ENCODE results near the gene AGR2.

The AGR2 gene

DNA sequence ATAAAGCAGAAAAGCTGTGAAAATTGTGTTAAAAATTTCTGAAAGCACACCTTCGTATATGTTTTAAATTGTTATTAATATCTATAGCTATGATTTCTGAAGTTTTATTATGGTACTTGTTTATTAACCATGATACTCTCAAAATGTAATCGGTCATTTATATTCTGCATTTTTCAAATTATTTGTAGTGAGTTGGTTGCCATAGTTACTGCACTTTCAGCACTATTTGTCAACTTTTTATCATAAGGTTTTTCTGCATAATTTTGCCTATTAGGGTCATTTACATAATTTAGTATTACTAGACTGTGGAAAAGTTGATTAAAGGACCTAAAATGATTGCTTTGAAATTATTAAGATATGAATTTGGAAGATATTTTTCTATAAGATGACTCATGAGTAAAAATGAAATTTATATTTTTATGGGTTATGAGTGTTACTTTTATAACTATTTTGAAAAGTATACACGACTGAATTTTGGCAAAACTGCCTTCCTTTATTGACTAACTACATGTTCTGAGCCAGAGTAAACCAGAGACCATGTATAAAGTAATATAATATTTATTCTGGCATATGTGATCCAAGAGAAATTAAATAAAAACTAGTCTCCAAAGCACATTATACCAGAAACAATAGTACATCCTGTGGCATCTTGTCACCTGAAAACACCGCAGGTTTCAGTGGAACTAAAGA is 7.9 kb upstream of the AGR2 start:
- DNase-seq, result no peak

- DNase-seq, result no peak
Measured at GRCh38 chr7:16811551-16811950, 6.8 kb upstream of the AGR2 start.

- DNase-seq, result no peak
Measured at GRCh38 chr7:16810573-16810972, 5.8 kb upstream of the AGR2 start.

DNA sequence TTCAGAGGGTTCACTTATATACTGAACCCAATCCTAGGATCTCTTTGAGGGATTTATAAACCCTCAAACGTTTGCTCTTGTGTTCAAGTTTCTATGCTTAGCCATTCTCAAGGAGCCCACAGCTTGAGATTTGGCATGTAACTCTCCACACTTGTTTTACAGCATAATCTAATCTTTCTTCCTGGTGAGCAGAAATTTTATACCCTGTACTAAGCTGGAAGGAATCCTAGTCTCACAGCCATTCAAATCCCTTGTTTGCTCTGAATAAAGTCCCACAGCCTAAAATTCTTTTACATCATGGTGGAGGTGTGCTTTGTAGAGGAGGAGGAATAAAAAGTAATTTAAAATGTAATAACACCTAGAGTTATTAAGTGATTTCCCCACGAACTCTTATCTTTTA is 5.3 kb upstream of the AGR2 start:
- no peak for DNase-seq

DNA sequence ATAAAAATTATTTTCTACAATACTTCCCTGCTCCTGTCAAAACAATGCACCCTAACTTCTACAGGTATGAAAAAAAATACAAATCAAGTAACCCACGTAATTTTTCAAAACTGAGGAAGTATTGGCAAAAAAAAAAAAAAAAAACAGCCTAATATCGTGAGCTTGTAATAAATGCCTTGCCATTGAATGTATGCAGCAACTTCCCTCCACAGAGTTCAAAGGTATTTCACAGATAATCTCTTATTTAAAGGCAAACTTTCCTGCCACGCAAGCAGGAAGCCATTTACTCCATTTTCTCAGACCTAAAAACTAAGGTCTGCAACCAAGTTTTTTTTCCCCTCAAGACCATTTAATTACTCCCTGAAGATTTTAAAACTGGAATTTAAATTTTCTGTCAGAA is 642 bp upstream of the AGR2 start:
- no peak for DNase-seq

DNA sequence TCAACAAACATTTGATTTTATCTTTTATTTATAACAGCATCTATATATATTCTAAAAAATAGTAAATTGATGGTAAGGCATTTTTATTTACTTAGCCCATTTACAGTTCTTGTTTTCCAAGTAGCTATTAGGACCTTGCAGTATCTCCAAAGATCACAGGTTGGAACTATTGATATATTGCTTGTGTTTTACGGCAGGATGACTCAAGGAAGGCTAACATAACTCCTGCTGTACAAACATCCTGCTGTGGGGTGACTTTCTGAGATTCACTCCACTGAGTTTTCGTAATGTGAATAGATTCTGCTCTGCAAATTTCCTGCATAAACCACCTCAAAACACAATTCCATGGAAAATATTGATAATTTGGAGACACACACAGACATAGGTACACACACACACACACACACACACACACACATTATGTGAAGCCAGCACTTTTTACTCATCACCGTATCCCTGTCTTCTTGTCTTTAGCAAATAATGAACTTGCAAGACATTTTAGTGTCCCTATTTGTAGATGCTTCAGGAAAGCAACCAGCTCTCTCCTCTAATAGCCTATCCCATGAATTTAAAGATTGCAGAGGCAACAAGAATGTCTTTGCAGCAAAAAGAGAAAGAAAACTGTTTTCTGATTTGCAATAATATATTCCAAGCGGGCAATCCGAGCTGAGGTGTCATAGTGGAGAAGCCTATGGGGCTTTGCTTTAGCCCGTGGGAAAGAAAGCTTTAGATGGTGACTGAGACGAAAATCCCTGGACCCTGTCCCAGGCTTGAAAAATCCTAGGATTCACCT is 722 bp downstream of the AGR2 start:
- no peak for DNase-seq

DNA sequence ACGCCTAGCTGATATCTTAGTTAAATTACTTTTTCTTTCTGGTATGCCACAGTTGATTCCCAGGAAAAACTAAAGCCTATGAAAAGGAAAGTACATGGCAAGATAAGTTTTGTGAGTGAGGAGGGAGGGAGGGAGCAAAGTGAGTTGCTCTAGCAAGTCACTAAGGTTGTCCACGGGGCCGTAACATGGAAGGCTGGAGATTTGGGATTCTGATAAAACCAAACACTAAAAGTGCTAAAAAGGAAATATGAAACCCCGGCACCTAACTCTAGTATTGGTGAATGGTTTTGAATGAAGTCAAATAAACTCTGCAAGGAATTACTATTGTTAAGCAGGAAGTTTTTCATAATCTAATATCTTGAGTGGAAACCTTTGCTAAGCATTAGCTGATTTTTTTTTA is 1.7 kb downstream of the AGR2 start:
- DNase-seq, result no peak

GRCh38 chr7:16801579-16801978 is 3.2 kb downstream of the AGR2 start:
- DNase-seq, result no peak

DNA sequence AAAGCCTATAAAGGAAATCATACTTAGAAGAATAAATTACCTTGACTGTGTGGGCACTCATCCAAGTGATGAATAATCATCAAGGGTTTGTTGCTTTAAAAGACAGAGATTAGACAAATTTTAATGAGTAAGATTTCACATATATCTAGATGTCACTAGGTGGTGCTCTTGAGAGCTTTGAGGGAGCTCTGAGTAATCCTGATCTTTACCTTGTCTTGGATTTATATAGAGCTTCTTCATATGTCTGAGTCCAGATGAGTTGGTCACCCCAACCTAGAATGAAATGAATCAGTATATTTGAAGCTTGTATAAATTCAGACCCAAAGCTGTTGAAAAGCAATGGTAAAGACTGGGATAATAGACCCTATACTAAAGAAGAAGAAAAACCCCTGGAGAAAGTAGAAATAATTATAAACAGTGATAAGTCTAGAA is 3.7 kb downstream of the AGR2 start:
- DNase-seq, result no peak

DNA sequence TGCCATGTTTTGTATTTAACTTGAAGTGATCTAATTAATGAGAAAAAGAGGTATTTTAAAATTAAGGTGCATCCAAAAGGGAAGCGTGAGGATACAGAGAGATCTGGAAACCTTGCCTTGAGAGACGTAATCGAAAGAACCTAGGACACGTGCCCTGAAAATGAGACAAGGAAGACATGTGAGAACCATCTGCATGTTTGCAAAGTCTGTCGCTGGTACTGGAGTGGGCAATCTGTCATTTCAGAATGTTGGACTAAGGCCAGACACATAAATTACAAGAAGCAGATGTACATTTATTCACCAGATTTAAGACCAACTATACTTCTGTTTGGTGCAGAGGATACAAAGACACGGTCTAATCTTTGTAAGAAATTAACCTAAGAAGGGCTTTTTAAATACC is 9.2 kb downstream of the AGR2 start:
- DNase-seq, result no peak

DNA sequence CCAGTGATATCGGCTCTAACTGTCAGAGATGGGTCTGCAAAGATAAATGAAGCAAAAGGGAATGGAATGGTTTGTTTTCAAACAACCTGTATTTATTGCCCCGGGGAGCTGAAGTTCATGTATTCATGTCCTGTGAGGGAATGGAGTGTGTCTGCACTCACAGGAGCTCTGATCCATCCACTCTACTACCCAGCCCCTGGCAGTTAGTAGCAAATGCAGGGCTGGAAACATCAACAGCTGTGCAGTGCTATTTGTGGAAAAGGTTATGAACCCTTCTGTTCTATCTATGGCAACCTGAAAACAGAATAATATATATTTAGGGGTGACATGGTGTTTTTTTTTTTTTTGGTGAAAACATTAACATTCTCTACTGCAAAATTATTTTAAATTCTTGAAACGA is 9.8 kb downstream of the AGR2 start:
- no peak for DNase-seq

DNA sequence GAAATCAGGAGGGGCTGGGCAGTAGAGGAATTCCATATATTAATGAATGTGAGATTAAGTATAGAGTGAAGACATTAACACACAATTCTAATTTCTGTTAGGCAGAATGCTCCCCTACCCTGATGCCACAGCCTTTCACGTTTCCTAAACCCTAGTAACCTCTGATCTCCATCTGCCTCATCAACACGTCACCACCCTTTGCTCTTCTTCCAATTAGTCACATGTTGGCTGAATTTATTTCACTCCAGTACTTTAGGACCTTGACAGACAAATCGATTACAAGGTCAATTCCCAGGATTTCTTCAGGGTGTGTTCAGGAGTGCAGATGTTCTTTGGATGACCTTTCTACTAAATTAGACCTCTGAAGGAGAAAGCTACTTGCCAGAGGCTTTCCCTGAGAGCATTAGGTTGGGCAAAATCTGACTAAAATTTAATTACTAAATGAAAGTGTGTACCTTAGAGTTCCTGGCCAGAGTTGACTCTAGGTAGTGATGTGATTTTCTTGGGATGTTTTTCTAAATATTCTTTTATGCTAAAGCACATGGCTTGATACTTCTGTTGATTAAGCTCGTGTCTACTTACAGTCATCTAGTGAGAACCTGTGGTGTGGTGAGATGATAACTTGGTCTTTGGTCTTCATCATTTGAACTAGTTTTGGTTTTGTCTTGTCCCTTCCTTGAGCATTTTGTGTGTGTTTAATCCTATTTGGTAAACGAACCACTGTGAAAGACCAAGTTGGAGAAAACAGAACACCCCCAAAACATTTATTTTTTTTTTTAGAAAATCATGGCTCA is 12.7 kb downstream of the AGR2 start:
- no peak for DNase-seq

- no peak for DNase-seq
Measured at GRCh38 chr7:16791071-16791470, 13.7 kb downstream of the AGR2 start.

DNA sequence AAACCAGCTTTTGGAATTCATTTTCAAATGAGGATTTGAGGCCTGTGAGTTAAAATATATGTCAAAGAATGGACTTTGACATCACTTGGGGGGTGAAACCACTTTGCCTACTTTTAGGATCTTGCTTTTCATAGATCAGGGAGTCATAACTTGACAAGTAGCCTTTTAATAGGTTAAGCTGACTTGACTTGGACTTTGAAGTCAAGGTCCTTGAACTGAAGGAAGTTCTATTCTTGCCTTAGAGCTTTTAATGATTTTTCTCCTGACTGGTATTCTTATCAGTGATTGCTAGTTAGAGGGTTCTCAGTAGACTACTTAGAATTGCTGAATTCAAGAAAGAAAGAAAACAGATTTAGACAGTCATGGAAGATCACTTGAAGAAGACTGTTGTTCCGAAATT is 17.7 kb downstream of the AGR2 start:
- no peak for DNase-seq

DNA sequence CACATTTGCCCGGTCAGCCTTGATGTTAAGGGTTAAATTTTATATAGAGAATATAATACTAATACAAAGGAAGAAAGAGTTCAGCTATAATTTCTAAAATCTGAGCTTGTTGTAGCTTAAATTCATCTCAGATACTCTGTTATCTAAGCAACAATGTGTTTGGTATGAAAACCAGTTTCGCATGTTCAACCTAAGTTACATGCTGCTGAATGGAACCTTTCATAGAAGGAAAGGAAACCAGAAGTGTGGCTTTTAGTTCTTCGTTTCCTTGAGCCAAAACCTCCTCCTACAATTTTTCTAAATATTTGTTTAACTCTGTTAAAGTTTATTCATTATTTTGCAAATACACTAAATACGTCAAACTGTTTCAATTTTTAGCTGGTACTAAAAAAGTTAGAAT is 18.5 kb downstream of the AGR2 start:
- no peak for DNase-seq

DNA sequence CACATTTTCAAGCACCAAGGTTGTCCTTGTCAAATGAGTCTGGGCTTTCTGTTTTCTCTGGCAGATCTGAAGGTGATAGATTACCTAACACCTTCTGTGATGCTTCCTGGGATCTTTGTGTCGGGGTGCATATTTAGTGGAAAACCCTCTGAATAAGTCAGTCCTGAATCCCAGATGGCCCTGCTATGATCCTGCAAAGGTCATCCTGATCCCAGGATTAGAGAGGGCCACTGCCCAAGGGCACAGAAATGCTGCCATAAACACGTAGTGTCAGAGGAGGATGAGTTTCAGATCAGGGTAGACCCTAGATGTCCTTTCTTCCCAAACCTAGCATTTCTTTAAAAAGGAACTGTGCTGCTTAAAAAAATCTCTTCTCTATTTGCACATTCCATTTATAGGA is 19.0 kb downstream of the AGR2 start:
- DNase-seq, result no peak

GRCh38 chr7:16785321-16785720 is 19.5 kb downstream of the AGR2 start:
- no peak for DNase-seq

- DNase-seq, result no peak
Measured at GRCh38 chr7:16780596-16780995, 24.2 kb downstream of the AGR2 start.

DNA sequence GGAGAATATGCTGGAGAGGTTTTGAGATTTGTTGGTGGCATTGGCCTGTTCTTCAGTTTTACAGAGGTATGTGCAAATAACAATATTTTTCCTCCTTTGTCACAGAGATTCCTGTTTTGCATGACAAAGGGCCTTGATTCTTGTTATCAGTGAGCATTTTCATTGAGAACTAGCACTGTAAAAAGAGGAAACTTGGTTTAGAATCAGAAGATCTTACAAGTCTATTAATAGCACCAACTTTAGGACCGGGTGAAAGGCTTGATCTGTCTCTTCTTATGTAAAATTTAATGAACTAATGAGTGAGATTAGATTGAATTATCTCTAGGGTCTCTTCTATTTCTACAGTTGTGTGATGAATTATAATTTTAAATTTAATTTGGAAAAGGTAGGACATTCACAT is 25.7 kb downstream of the AGR2 start:
- DNase-seq, result no peak

- DNase-seq, result no peak
Measured at GRCh38 chr7:16778476-16778875, 26.3 kb downstream of the AGR2 start.

- DNase-seq, result no peak
Measured at GRCh38 chr7:16776053-16776452, 28.7 kb downstream of the AGR2 start.

- DNase-seq, result no peak
Measured at GRCh38 chr7:16774986-16775385, 29.8 kb downstream of the AGR2 start.

- DNase-seq, result no peak
Measured at GRCh38 chr7:16774294-16774693, 30.5 kb downstream of the AGR2 start.

DNA sequence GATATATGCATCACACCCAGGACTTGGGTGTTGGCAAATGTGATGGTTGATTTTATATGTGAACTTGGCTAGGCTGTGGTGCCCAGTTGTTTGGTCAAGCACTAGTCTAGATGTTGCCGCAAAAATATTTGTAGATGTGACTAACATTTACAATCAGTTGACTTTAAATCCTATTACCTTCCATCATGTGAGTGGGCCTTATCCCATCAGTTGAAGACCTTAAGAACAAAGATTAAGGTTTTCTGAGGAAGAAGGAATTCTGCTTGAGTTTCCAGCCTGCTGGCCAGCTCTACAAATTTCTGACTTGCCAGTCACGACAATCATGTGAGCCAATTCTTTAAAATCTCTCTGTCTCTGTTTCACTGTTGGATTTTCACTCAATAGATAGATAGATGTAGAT is 30.9 kb downstream of the AGR2 start:
- no peak for DNase-seq
